ENCODE data around the gene ZNF747. TPM values are rescaled to one million over a fixed set of nuclear protein-coding genes. Genes with fewer than 3 reads are reported as not detected.

The ZNF747 gene
- total and polyA plus RNA-seq, 2 donors (not counting 3 experiments of a cell fraction or from before 2014, with no cell fraction given) = 6.4 to 7.2 TPM

- no TSS peak for BruUV-seq (replicated peaks)
- no peak for FAIRE-seq
- H3K9me3 ChIP-seq (replicated peaks; ENCODE audit: control insufficient read depth, insufficient read depth, low read length) = no peaks in the 10 kb centered on the region
- H3K27ac ChIP-seq (ENCODE audit: insufficient read depth, low read depth, low read length) = no peak overlapping the region
- DNase-seq (ENCODE audit: low read depth, low spot score) = no peak
- no peak overlapping the region for H3K4me3 ChIP-seq (replicated peaks in 1 of 3; ENCODE audit: insufficient read depth in 1 of 3, low read depth in 1 of 3, low read length in 3 of 3)
- H3K36me3 ChIP-seq (ENCODE audit: control insufficient read depth in 2 of 2, extremely low read depth in 1 of 2, insufficient read depth in 2 of 2, low read length in 2 of 2) = no peaks in the 10 kb centered on the region
- H3K79me2 ChIP-seq (ENCODE audit: control insufficient read depth, insufficient read depth, low read length) = no peaks in the 10 kb centered on the region
- no peaks in the 10 kb centered on the region for H4K20me1 ChIP-seq (replicated peaks; ENCODE audit: control insufficient read depth, extremely low read depth, insufficient read depth, low read length)
- intact Hi-C loops (cut with micrococcal nuclease) (loop anchor here (5.0 kb wide), 1 partner anchor 44 kb away; the partner anchor contains the start of gene SEPHS2), dilution Hi-C loops (cut with MboI; ENCODE audit: extremely low pct_ligation_motif_present, low sequenced_read_pairs) (no loop called here)
- H3K4me2 ChIP-seq (ENCODE audit: insufficient read depth, low read length) = no peak overlapping the region
- CTCF ChIA-PET = interaction anchor here (0.7 to 1.3 kb wide), 7 partner anchors 12 to 107 kb away, joined by 3 to 7 read pairs (median 4); no protein-coding TSS in a partner anchor
- no peak overlapping the region for H3K9ac ChIP-seq (replicated peaks; ENCODE audit: extremely low read depth, insufficient read depth, low read length)
- TF ChIP-seq GATA2 (IDR thresholded peaks at IDR 0.05; ENCODE audit: insufficient read depth, insufficient read length, low read depth, low read length) (no peak), CTCF (IDR thresholded peaks at IDR 0.05; ENCODE audit: extremely low read depth in 1 of 2, insufficient read depth in 1 of 2, low read depth in 1 of 2, low read length in 2 of 2) (no peak), MAX (IDR thresholded peaks at IDR 0.05; ENCODE audit: insufficient read depth, insufficient read length) (no peak), FOS (IDR thresholded peaks at IDR 0.05; ENCODE audit: borderline replicate concordance, insufficient read depth, low read length) (no peak), POLR2AphosphoS5 (IDR thresholded peaks at IDR 0.05; ENCODE audit: insufficient read depth, low read depth, low read length) (no peak), JUN (IDR thresholded peaks at IDR 0.05; ENCODE audit: borderline replicate concordance, insufficient read depth, insufficient read length, low read depth) (no peak), MYC (IDR thresholded peaks at IDR 0.05; ENCODE audit: low read depth, low read length) (no peak), POLR2A (IDR thresholded peaks at IDR 0.05; ENCODE audit: low read depth, low read length) (no peak), EZH2 (IDR thresholded peaks at IDR 0.05; ENCODE audit: borderline replicate concordance, low read depth, low read length, severe bottlenecking) (no peak)
- no peaks in the 10 kb centered on the region for H3K9me1 ChIP-seq (replicated peaks; ENCODE audit: control insufficient read depth, extremely low read depth, insufficient read depth, low read length)
- peaks cover 9% of the 10 kb centered on the region for H3K4me1 ChIP-seq (ENCODE audit: control insufficient read depth, extremely low read depth, insufficient read depth, low read length)
- no peak overlapping the region for H2AFZ ChIP-seq (ENCODE audit: low read depth, low read length)
- POLR2A ChIA-PET = no interaction called here
- H3K27me3 ChIP-seq (ENCODE audit: control insufficient read depth in 2 of 2, insufficient read depth in 2 of 2, low read length in 2 of 2) = no peaks in the 10 kb centered on the region
Measured at GRCh38 chr16:30491229-30491628, 43.4 kb downstream of the ZNF747 start.
